SK-N-MC (cell line): ENCODE measurements around the gene UBE2R2.

Source experiments
- EZH2 ChIP-seq: fragments of 200-600 bp; sonication (generic); IDR thresholded peaks from one replicate; pipeline ENCODE4 v1.6.1; 2017; ENCODE audit warnings: antibody characterized with exemption
- POLR2AphosphoS5 ChIP-seq: IDR thresholded peaks from 2 replicates; pipeline ENCODE4 v1.6.1; 2012; ENCODE audit warnings: mild to moderate bottlenecking, low read depth, low read length, borderline replicate concordance

GRCh38 chr9:33931326-33931725 is 114.4 kb downstream of the UBE2R2 start:
- TF ChIP-seq POLR2AphosphoS5 (no peak), EZH2 (no peak)
